Measurements from ENCODE around the gene UBE2D1. TPM values are rescaled to one million over a fixed set of nuclear protein-coding genes. Genes with fewer than 3 reads are reported as not detected.

Gene UBE2D1
- total and polyA plus RNA-seq, 2 experiments from 2014 or later = 22.1 to 26.6 TPM

DNA sequence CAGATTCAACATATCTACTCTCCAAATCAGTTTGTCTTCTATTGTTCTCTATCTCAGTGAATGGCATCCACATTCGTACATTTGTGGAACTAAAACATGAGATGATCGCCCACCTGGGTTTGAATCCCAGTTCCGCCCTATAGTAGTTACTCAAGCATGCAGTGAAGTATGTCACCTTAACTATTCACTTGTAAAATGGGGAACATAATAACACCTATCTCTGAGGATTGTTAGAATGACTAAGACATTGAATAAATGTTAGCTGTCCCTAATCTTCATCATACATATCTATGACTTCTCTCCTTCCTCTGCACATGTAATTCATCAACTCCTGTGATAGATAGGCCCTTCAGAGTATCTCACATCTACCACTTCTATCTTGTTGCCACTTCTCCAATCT is 24.7 kb downstream of the UBE2D1 start:
- Histone ChIP-seq H3K27me3 (no peaks in the 10 kb centered on the region), H2AFZ (no peak overlapping the region), H3K4me2 (no peak overlapping the region), H3K79me2 (peaks cover 33% of the 10 kb centered on the region), H3K4me3 (no peak overlapping the region), H3K9me3 (ENCODE audit: low read depth) (no peaks in the 10 kb centered on the region), H3K4me1 (ENCODE audit: insufficient read depth) (peaks cover 6% of the 10 kb centered on the region), H3K27ac (no peak overlapping the region), H3K9me2 (replicated peaks; ENCODE audit: insufficient read depth) (no peaks in the 10 kb centered on the region), H4K20me1 (ENCODE audit: insufficient read depth, poor library complexity, severe bottlenecking) (no peaks in the 10 kb centered on the region), H3K36me3 (replicated peaks; ENCODE audit: insufficient read depth, low read depth) (no peaks in the 10 kb centered on the region)
- WGBS (ENCODE audit: low lambda C conversion rate, missing lambda C conversion rate) = 92% methylated on average over 3 of the region's 3 CpGs
- DNase-seq (ENCODE audit: low spot score) = no peak
- TF ChIP-seq EZH2phosphoT487 (IDR thresholded peaks at IDR 0.05; ENCODE audit: low read depth, severe bottlenecking, unreplicated experiment) (no peak), EZH2 (IDR thresholded peaks at IDR 0.05; ENCODE audit: borderline replicate concordance) (no peak)
- TF ChIP-seq, protein P1, sequence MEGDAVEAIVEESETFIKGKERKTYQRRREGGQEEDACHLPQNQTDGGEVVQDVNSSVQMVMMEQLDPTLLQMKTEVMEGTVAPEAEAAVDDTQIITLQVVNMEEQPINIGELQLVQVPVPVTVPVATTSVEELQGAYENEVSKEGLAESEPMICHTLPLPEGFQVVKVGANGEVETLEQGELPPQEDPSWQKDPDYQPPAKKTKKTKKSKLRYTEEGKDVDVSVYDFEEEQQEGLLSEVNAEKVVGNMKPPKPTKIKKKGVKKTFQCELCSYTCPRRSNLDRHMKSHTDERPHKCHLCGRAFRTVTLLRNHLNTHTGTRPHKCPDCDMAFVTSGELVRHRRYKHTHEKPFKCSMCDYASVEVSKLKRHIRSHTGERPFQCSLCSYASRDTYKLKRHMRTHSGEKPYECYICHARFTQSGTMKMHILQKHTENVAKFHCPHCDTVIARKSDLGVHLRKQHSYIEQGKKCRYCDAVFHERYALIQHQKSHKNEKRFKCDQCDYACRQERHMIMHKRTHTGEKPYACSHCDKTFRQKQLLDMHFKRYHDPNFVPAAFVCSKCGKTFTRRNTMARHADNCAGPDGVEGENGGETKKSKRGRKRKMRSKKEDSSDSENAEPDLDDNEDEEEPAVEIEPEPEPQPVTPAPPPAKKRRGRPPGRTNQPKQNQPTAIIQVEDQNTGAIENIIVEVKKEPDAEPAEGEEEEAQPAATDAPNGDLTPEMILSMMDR (IDR thresholded peaks at IDR 0.05; ENCODE audit: poor library complexity) = no peak

DNA sequence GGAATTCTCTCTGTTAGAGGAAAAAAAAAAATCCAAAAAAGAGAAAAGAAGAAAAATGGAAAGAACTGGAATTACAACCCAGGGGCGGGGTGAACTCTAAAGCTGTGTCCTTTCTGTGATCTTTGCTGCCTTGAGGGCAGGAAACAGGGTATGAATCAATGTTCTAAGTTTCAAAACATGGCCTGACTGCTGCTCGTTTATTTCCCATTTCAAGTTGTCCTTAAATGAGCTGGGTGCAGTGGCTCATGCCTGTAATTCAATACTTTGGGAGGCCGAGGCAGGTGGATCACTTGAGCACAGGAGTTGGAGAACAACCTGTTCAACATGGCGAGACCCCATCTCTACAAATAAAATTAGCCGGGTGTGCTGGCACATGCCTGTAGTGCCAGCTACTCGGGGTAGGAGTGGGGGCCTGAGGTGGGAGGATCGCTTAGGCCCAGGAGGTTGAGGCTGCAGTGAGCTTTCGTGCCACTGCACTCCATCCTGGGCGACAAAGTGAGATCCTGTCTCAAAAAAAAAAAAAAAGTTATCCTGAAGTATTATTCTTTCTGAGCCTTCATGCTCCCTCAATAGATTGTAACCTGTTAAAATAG is 25.7 kb downstream of the UBE2D1 start:
- Histone ChIP-seq H3K4me2 (no peak overlapping the region), H3K27ac (no peak overlapping the region)

DNA sequence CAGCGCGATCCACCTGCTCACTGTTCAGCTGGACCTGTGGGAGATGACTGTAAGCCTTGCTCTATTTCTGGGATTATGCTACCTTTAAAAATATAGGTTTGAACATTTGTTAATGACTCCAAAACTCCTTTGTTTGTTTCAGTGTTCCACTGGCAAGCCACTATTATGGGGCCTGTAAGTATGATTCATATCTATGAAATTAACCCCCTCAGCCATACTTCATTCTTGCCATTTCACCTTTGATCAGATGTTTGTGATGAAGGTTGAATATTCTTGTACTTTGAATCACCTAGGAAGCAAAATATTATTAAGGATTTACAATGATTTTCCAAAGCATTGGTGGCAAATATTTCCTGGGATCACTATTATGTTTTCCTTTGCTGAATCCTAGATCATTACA is 26.5 kb downstream of the UBE2D1 start:
- no peak for TF ChIP-seq EZH2phosphoT487 (IDR thresholded peaks at IDR 0.05; ENCODE audit: low read depth, severe bottlenecking, unreplicated experiment)
- TF ChIP-seq, protein P1 (IDR thresholded peaks at IDR 0.05; ENCODE audit: poor library complexity) = no peak
- no peak for TF ChIP-seq EZH2 (IDR thresholded peaks at IDR 0.05; ENCODE audit: borderline replicate concordance)
- WGBS (ENCODE audit: low lambda C conversion rate, missing lambda C conversion rate) = 98% methylated on average over 2 of the region's 2 CpGs
- Histone ChIP-seq H3K79me2 (peaks cover 16% of the 10 kb centered on the region), H3K4me1 (ENCODE audit: insufficient read depth) (peaks cover 6% of the 10 kb centered on the region), H3K36me3 (replicated peaks; ENCODE audit: insufficient read depth, low read depth) (no peaks in the 10 kb centered on the region), H3K9me2 (replicated peaks; ENCODE audit: insufficient read depth) (no peaks in the 10 kb centered on the region), H3K9me3 (ENCODE audit: low read depth) (no peaks in the 10 kb centered on the region), H3K27me3 (no peaks in the 10 kb centered on the region), H3K27ac (no peak overlapping the region), H4K20me1 (ENCODE audit: insufficient read depth, poor library complexity, severe bottlenecking) (no peaks in the 10 kb centered on the region), H2AFZ (no peak overlapping the region), H3K4me3 (no peak overlapping the region), H3K4me2 (no peak overlapping the region)
- no peak for DNase-seq (ENCODE audit: low spot score)

More for the DNA sequence above, 25.7 kb downstream of the UBE2D1 start:
- H3K27me3 ChIP-seq = no peaks in the 10 kb centered on the region
- no peaks in the 10 kb centered on the region for H3K36me3 ChIP-seq (replicated peaks; ENCODE audit: insufficient read depth, low read depth)
- peaks cover 6% of the 10 kb centered on the region for H3K4me1 ChIP-seq (ENCODE audit: insufficient read depth)
- no peak overlapping the region for H2AFZ ChIP-seq
- no peaks in the 10 kb centered on the region for H3K9me2 ChIP-seq (replicated peaks; ENCODE audit: insufficient read depth)
- no peak for DNase-seq (ENCODE audit: low spot score)
- WGBS (ENCODE audit: low lambda C conversion rate, missing lambda C conversion rate) = 92% methylated on average over 9 of the region's 9 CpGs
- H3K79me2 ChIP-seq = peaks cover 24% of the 10 kb centered on the region
- no peak for TF ChIP-seq EZH2phosphoT487 (IDR thresholded peaks at IDR 0.05; ENCODE audit: low read depth, severe bottlenecking, unreplicated experiment)
- TF ChIP-seq EZH2 (IDR thresholded peaks at IDR 0.05; ENCODE audit: borderline replicate concordance) = no peak
- TF ChIP-seq, protein P1 (IDR thresholded peaks at IDR 0.05; ENCODE audit: poor library complexity) = no peak
- H4K20me1 ChIP-seq (ENCODE audit: insufficient read depth, poor library complexity, severe bottlenecking) = no peaks in the 10 kb centered on the region
- H3K9me3 ChIP-seq (ENCODE audit: low read depth) = no peaks in the 10 kb centered on the region
- H3K4me3 ChIP-seq = no peak overlapping the region
